GM13976 (cell line): Measurements from ENCODE around the gene LTBP2.

Experiments used
- DNase-seq: peaks from one replicate; pipeline ENCODE4 v3.0.0; 2012; ENCODE audit warnings: low spot score
- in situ Hi-C: fragments of 300-500 bp; cut with MboI; formaldehyde crosslinking; loops from one replicate; pipeline ENCODE4 v1.12.0; 2022; ENCODE audit warnings: low sequenced_read_pairs, mixed read lengths, inconsistent platforms; ENCODE audit not compliant: unreplicated experiment
- TF ChIP-seq, protein P1 (sequence below): IDR thresholded peaks from 2 replicates; pipeline ENCODE4 v1.5.1; 2012; ENCODE audit warnings: borderline replicate concordance, mild to moderate bottlenecking; ENCODE audit not compliant: insufficient read depth; ENCODE audit errors: extremely low read depth, missing control alignments, control extremely low read depth

LTBP2 gene

DNA sequence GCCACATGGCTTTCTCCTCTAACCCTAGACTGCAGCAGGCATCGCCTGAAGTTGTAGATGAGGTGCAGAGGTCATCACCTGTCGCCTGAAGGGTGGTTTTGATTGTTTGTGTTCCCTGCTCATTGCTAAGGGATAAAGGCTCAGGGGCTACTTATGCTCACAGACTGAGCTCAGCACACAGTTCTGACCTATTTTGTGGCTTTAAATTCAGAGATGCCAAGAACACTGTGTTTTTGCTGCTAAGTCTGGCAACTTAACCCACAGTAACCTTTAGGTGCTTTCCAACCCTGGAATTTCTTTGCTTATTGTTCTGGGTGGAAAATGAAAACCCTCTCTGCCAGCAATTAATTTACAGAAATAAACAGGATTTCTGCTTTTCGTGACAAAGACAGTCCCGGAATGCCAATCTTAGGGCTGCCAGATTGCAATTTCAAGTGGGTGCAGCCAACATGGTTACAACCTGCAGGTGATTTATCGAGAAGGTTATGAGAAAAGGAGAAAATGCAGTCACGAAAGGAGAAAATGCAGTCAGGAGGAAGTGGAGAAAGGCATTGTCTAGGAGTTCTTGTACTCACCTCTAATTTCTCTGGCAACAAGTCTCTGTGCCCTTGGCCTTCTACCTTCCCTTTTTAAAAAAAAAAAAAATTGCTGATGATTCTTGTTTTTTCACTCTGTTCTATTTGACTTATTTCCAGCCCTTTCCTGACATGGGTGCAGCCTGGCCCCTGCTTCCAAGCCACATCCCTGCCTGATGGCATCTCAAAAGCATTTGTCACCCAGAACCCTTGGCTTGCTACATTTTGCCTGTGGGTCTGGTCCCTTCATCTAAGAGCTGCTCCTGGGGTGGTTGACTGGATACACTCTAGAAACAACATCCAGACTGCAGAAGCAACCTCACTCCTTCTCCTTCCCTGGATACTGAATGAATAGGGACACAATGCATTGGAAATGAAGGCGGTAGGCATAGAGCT, 142.2 kb downstream of the LTBP2 start:
- TF ChIP-seq, protein P1, sequence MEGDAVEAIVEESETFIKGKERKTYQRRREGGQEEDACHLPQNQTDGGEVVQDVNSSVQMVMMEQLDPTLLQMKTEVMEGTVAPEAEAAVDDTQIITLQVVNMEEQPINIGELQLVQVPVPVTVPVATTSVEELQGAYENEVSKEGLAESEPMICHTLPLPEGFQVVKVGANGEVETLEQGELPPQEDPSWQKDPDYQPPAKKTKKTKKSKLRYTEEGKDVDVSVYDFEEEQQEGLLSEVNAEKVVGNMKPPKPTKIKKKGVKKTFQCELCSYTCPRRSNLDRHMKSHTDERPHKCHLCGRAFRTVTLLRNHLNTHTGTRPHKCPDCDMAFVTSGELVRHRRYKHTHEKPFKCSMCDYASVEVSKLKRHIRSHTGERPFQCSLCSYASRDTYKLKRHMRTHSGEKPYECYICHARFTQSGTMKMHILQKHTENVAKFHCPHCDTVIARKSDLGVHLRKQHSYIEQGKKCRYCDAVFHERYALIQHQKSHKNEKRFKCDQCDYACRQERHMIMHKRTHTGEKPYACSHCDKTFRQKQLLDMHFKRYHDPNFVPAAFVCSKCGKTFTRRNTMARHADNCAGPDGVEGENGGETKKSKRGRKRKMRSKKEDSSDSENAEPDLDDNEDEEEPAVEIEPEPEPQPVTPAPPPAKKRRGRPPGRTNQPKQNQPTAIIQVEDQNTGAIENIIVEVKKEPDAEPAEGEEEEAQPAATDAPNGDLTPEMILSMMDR, result no peak
- no peak for DNase-seq
- in situ Hi-C loops, result no loop called here

DNA sequence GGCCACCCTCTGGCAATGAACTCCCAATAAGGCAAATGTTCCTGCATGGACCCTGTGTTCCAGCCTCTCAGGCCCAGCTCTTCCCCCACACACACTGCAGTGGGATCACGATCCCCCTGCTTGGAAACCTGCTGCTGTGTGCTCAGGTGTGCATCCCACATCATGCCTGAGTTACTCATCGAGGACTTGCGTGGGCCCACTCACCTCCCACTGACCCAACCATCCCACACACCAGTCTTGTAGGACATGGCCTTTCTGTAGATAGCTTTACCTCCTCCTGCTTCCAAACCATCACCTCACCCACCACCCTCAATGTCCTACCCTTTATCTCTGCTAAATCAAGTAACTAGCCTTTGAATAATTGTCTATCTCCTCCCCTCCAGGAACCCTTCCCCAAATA, 143.5 kb downstream of the LTBP2 start:
- in situ Hi-C loops, result no loop called here
- no peak for DNase-seq
- TF ChIP-seq, protein P1, result no peak

DNA sequence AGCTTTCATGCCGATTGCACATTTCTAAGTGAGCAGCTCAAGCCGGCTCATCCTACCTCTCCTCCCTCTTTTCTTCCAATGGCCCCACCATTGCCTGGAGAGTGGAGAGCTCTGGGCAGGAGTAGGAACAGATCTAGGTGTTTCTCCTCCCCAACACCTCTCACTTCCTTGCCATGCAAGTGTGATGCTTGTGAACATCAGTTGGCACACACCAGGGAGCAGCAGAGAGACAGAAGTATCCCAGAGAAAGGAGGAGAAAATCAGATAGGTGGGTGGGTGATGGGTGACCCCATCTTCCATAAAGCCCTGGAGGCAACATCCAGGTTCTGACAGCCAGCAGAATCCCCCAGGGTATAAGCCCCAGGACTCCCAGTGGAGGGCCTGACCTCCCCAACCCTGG, 146.7 kb downstream of the LTBP2 start:
- in situ Hi-C loops, result no loop called here
- DNase-seq, result no peak
- TF ChIP-seq, protein P1, result no peak

DNA sequence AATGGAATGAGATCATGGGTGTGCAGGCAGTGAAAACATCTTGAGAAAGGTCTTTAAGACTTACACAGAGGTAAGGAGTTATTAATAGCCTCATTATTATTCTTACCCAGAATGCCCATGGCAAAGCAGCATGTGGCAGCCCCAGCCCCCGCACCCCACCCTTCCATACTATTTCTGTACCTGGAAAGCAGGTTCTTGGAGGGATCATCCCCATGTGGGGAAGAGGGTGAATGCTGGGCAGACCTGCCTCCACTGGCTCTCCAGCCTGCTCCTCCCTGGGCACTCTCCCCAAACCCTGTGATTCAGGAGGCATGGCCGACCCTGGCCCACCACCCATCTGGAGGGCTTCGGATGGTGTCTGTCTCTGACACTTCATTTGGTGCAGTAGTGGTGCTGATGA, 147.3 kb downstream of the LTBP2 start:
- in situ Hi-C loops, result no loop called here
- TF ChIP-seq, protein P1, result no peak
- no peak for DNase-seq

DNA sequence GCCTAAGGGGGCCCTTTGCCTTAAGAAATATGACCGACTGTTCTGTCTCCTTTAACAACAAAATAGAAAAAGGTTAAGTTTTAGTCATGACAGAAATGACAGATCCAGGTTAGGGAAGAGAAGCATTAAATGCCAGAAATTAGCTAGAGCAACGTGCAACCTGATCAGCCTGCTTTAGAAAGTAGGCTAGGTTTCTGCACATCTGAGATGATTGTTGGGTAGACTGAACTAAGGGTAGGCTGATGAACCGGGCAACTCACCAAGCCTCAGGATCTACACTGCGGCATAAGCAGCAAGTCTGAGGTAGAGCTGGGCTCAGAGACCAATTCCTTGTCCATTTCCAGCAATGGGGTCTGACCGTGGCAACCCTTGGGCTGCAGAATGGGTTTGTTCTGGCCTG, 148.3 kb downstream of the LTBP2 start:
- no peak for DNase-seq
- in situ Hi-C loops, result no loop called here
- TF ChIP-seq, protein P1, result no peak

DNA sequence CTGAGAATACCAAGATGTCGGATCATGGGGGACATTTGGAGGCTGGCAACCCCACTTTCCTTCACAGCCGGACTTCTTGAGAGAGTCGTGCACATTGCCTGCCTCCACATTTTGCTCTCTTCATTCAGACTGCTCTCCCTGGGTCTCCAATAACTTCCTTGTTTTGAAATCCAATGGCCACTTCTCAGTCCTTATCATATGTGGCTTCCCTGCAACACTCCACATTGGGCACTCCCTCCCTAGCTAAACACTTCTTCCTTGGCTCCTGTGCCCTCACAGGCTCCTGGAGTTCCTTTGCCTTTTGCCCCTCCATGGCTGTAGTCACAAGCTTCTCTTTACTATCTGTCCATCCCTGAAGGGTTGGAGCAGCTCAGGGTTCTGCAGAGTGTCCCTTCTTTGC, 149.0 kb downstream of the LTBP2 start:
- in situ Hi-C loops, result no loop called here
- TF ChIP-seq, protein P1, result no peak
- DNase-seq, result no peak
